Measurements from ENCODE around the gene CADM4. TPM values are rescaled to one million over a fixed set of nuclear protein-coding genes. Genes with fewer than 3 reads are reported as not detected.

Gene CADM4
- total and polyA plus RNA-seq, 2 of the 8 experiments (the other 6 are each of a cell fraction or from before 2014, with no cell fraction given) = 13.5 to 25.0 TPM

- DNase-seq (ENCODE audit: low read depth in 1 of 2, low spot score in 2 of 2) (no peak), FAIRE-seq (no peak)
- H2BK20ac ChIP-seq (ENCODE audit: low read length) = no peak overlapping the region
- no peak overlapping the region for H4K91ac ChIP-seq (replicated peaks; ENCODE audit: insufficient read length, low read length)
- WGBS, 2 experiments (ENCODE audit: extremely low coverage in 1 of 2, insufficient coverage in 1 of 2, insufficient read length in 1 of 2, insufficient replicate concordance in 2 of 2, low coverage in 1 of 2, low lambda C conversion rate in 2 of 2, missing lambda C conversion rate in 1 of 2) = 94% methylated on average over 8 of the region's 8 CpGs; no CpG with 5 or more reads in 1 of the 2 experiments
- H2AK5ac ChIP-seq (ENCODE audit: low read depth, low read length) = no peak overlapping the region
- H2BK15ac ChIP-seq (ENCODE audit: low read length) = no peak overlapping the region
- H3K9me3 ChIP-seq (ENCODE audit: insufficient read depth in 2 of 2, low read depth in 1 of 2, low read length in 1 of 2) = no peaks in the 10 kb centered on the region
- no peak overlapping the region for H2BK120ac ChIP-seq (replicated peaks; ENCODE audit: low read depth, low read length)
- H2BK5ac ChIP-seq (ENCODE audit: low read depth, low read length) = no peak overlapping the region
- peaks cover 2 to 28% (median 13%) of the 10 kb centered on the region in 4 experiments; a peak in 5 of 8 replicates for H3K36me3 ChIP-seq (ENCODE audit: control insufficient read depth in 2 of 4, insufficient read depth in 4 of 4, low read length in 3 of 4)
- no peaks in the 10 kb centered on the region for H3K23me2 ChIP-seq (ENCODE audit: low read depth, low read length)
- H2AFZ ChIP-seq (ENCODE audit: low read length) = no peak overlapping the region
- no peak overlapping the region for H3K4me3 ChIP-seq (ENCODE audit: extremely low read depth in 1 of 4, insufficient read depth in 2 of 4, low read depth in 3 of 4, low read length in 4 of 4)
- no peak overlapping the region for H3K27ac ChIP-seq (ENCODE audit: low read depth, low read length)
- no peak overlapping the region for H3K23ac ChIP-seq (ENCODE audit: insufficient read length)
- H3K4me2 ChIP-seq (ENCODE audit: insufficient read depth in 1 of 2, low read depth in 2 of 2, low read length in 2 of 2) = no peak overlapping the region
- CTCF ChIA-PET (ENCODE audit: partially characterized antibody) = interaction anchor here (0.9 to 2.7 kb wide), 4 partner anchors 10 to 89 kb away, joined by 3 to 7 read pairs (median 3); no protein-coding TSS in a partner anchor
- H2BK12ac ChIP-seq (ENCODE audit: low read depth, low read length) = no peak overlapping the region
- no peak overlapping the region for H3K4ac ChIP-seq (replicated peaks; ENCODE audit: insufficient read length, low read depth, low read length)
- H3K9ac ChIP-seq (replicated peaks in 1 of 4; ENCODE audit: extremely low read depth in 1 of 4, low read depth in 3 of 4, low read length in 3 of 4) = no peak overlapping the region
- no peak overlapping the region; the same call in 1 of the 2 replicates for H4K8ac ChIP-seq (ENCODE audit: extremely low read depth, insufficient read depth, low read length)
- no peaks in the 10 kb centered on the region; the same call in 1 of the 2 replicates for H3K79me1 ChIP-seq (ENCODE audit: low read depth, low read length)
- no peaks in the 10 kb centered on the region for H3K79me2 ChIP-seq (ENCODE audit: control insufficient read depth in 1 of 2, insufficient read depth in 2 of 2, low read length in 2 of 2)
- H4K5ac ChIP-seq (ENCODE audit: insufficient read length, low read depth, low read length) = no peak overlapping the region
- POLR2A ChIA-PET (ENCODE audit: partially characterized antibody) = interaction anchor here (1.1 to 1.6 kb wide), 2 partner anchors 9 to 89 kb away, joined by 3 to 6 read pairs; no protein-coding TSS in a partner anchor
- H3K56ac ChIP-seq (replicated peaks; ENCODE audit: insufficient read length, low read depth, low read length) = no peak overlapping the region
- H3K14ac ChIP-seq (ENCODE audit: insufficient read length) = no peak overlapping the region
- peaks cover 0 to 4% of the 10 kb centered on the region in 2 experiments for H4K20me1 ChIP-seq (replicated peaks in 1 of 2; ENCODE audit: control insufficient read depth in 1 of 2, insufficient read depth in 2 of 2, low read length in 2 of 2)
- no peak overlapping the region for H3K18ac ChIP-seq (ENCODE audit: extremely low read depth, low read length)
- no peaks in the 10 kb centered on the region for H3K27me3 ChIP-seq (replicated peaks in 1 of 4; ENCODE audit: control insufficient read depth in 3 of 4, extremely low read depth in 1 of 4, insufficient read depth in 3 of 4, low read length in 3 of 4)
- no peaks in the 10 kb centered on the region for H3K4me1 ChIP-seq (replicated peaks in 1 of 4; ENCODE audit: control insufficient read depth in 3 of 4, insufficient read depth in 4 of 4, low read length in 3 of 4)
- TF ChIP-seq GTF2F1 (IDR thresholded peaks at IDR 0.05; ENCODE audit: borderline replicate concordance, low read depth, low read length) (no peak), EZH2 (IDR thresholded peaks at IDR 0.05; ENCODE audit: low read depth, low read length, severe bottlenecking) (no peak), RFX5 (IDR thresholded peaks at IDR 0.05; ENCODE audit: borderline replicate concordance, low read depth, low read length) (no peak), TEAD4 (IDR thresholded peaks at IDR 0.05; ENCODE audit: low read depth, low read length) (no peak), JUN (IDR thresholded peaks at IDR 0.05; ENCODE audit: low read depth, low read length) (no peak), PHF8 (conservative IDR thresholded peaks at IDR 0.05; ENCODE audit: low read depth, low read length) (no peak), SIX5 (IDR thresholded peaks at IDR 0.05; ENCODE audit: low read depth, low read length) (no peak), JUND (IDR thresholded peaks at IDR 0.05; ENCODE audit: low read length) (no peak), SRF (IDR thresholded peaks at IDR 0.05; ENCODE audit: low read depth, low read length) (no peak), CHD1 (IDR thresholded peaks at IDR 0.05; ENCODE audit: low read depth, low read length) (no peak), CHD2 (IDR thresholded peaks at IDR 0.05; ENCODE audit: low read length) (no peak), NANOG (IDR thresholded peaks at IDR 0.05; ENCODE audit: insufficient read depth, low read depth, low read length, poor library complexity, severe bottlenecking) (no peak)
- TF ChIP-seq, protein P1, sequence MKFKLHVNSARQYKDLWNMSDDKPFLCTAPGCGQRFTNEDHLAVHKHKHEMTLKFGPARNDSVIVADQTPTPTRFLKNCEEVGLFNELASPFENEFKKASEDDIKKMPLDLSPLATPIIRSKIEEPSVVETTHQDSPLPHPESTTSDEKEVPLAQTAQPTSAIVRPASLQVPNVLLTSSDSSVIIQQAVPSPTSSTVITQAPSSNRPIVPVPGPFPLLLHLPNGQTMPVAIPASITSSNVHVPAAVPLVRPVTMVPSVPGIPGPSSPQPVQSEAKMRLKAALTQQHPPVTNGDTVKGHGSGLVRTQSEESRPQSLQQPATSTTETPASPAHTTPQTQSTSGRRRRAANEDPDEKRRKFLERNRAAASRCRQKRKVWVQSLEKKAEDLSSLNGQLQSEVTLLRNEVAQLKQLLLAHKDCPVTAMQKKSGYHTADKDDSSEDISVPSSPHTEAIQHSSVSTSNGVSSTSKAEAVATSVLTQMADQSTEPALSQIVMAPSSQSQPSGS (IDR thresholded peaks at IDR 0.05; ENCODE audit: low read length) = no peak
Observed at GRCh38 chr19:43658494-43658893, 18.8 kb upstream of the CADM4 start.
